ENCODE results near the gene HPSE2.

GRCh38 chr10:98649170-98649569, 586.5 kb downstream of the HPSE2 start:
- no peak for TF ChIP-seq POLR2AphosphoS5 (IDR thresholded peaks at IDR 0.05; ENCODE audit: low read depth, low read length)
- TF ChIP-seq CHD2 (IDR thresholded peaks at IDR 0.05; ENCODE audit: low read length, partially characterized antibody), result no peak
- TF ChIP-seq ELF1 (IDR thresholded peaks at IDR 0.05), result no peak
- no peak for TF ChIP-seq SIN3A (IDR thresholded peaks at IDR 0.05; ENCODE audit: borderline replicate concordance, low read depth, low read length)
- TF ChIP-seq RFX5 (IDR thresholded peaks at IDR 0.05; ENCODE audit: low read length), result no peak
- no peak for TF ChIP-seq YY1 (IDR thresholded peaks at IDR 0.05; ENCODE audit: low read depth)
- no peak for TF ChIP-seq NRF1 (IDR thresholded peaks at IDR 0.05; ENCODE audit: low read depth, low read length)
- TF ChIP-seq EZH2phosphoT487 (IDR thresholded peaks at IDR 0.05; ENCODE audit: borderline replicate concordance, low read depth), result no peak
- no peak for TF ChIP-seq GABPA (IDR thresholded peaks at IDR 0.05; ENCODE audit: low read depth)
- no peak for TF ChIP-seq RAD21 (IDR thresholded peaks at IDR 0.05; ENCODE audit: low read length)
- TF ChIP-seq CTCF (IDR thresholded peaks at IDR 0.05), result no peak

All from SK-N-SH (cell line).